ENCODE results near the gene OSBPL1A.

OSBPL1A gene

GRCh38 chr18:24443870-24444269 is 46.2 kb upstream of the OSBPL1A start:
- H3K4me3 ChIP-seq (ENCODE audit: insufficient read depth, low read length, poor library complexity, severe bottlenecking): no peak overlapping the region
- no peak overlapping the region for H3K27ac ChIP-seq (ENCODE audit: low read depth, low read length)
- no peaks in the 10 kb centered on the region for H3K9me2 ChIP-seq (replicated peaks; ENCODE audit: insufficient read depth, low read length)
- no peaks in the 10 kb centered on the region for H3K27me3 ChIP-seq (ENCODE audit: low read length)
- no peak overlapping the region for H3K4me2 ChIP-seq (ENCODE audit: low read depth, low read length, poor library complexity, severe bottlenecking)
- no peaks in the 10 kb centered on the region for H3K79me2 ChIP-seq (ENCODE audit: insufficient read depth, low read length)
- no peaks in the 10 kb centered on the region for H3K9me3 ChIP-seq (ENCODE audit: insufficient read depth, low read length)
- no peak overlapping the region for H2AFZ ChIP-seq (ENCODE audit: low read depth, low read length, severe bottlenecking)
- no peak overlapping the region for H3K9ac ChIP-seq (ENCODE audit: low read length)
- no peaks in the 10 kb centered on the region for H4K20me1 ChIP-seq (ENCODE audit: low read depth, low read length)
- TF ChIP-seq EZH2phosphoT487 (conservative IDR thresholded peaks at IDR 0.05; ENCODE audit: low read length): no peak
- TF ChIP-seq, protein P1, sequence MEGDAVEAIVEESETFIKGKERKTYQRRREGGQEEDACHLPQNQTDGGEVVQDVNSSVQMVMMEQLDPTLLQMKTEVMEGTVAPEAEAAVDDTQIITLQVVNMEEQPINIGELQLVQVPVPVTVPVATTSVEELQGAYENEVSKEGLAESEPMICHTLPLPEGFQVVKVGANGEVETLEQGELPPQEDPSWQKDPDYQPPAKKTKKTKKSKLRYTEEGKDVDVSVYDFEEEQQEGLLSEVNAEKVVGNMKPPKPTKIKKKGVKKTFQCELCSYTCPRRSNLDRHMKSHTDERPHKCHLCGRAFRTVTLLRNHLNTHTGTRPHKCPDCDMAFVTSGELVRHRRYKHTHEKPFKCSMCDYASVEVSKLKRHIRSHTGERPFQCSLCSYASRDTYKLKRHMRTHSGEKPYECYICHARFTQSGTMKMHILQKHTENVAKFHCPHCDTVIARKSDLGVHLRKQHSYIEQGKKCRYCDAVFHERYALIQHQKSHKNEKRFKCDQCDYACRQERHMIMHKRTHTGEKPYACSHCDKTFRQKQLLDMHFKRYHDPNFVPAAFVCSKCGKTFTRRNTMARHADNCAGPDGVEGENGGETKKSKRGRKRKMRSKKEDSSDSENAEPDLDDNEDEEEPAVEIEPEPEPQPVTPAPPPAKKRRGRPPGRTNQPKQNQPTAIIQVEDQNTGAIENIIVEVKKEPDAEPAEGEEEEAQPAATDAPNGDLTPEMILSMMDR (IDR thresholded peaks at IDR 0.05; ENCODE audit: insufficient read depth, low read length, poor library complexity, severe bottlenecking): no peak
- H3F3A ChIP-seq (ENCODE audit: insufficient read depth): no peaks in the 10 kb centered on the region
- no peaks in the 10 kb centered on the region for H3K36me3 ChIP-seq (ENCODE audit: low read length)

GRCh38 chr18:24436939-24437338 is 39.3 kb upstream of the OSBPL1A start:
- H4K20me1 ChIP-seq (ENCODE audit: low read depth, low read length): no peaks in the 10 kb centered on the region
- H2AFZ ChIP-seq (ENCODE audit: low read depth, low read length, severe bottlenecking): no peak overlapping the region
- no peak overlapping the region for H3K4me3 ChIP-seq (ENCODE audit: insufficient read depth, low read length, poor library complexity, severe bottlenecking)
- H3K27ac ChIP-seq (ENCODE audit: low read depth, low read length): no peak overlapping the region
- no peaks in the 10 kb centered on the region for H3K79me2 ChIP-seq (ENCODE audit: insufficient read depth, low read length)
- no peaks in the 10 kb centered on the region for H3K27me3 ChIP-seq (ENCODE audit: low read length)
- no peaks in the 10 kb centered on the region for H3K36me3 ChIP-seq (ENCODE audit: low read length)
- H3K4me2 ChIP-seq (ENCODE audit: low read depth, low read length, poor library complexity, severe bottlenecking): no peak overlapping the region
- no peak for TF ChIP-seq EZH2phosphoT487 (conservative IDR thresholded peaks at IDR 0.05; ENCODE audit: low read length)
- TF ChIP-seq, protein P1 (IDR thresholded peaks at IDR 0.05; ENCODE audit: insufficient read depth, low read length, poor library complexity, severe bottlenecking): no peak
- no peaks in the 10 kb centered on the region for H3K9me3 ChIP-seq (ENCODE audit: insufficient read depth, low read length)
- H3K9ac ChIP-seq (ENCODE audit: low read length): no peak overlapping the region
- H3K9me2 ChIP-seq (replicated peaks; ENCODE audit: insufficient read depth, low read length): no peaks in the 10 kb centered on the region
- no peaks in the 10 kb centered on the region for H3F3A ChIP-seq (ENCODE audit: insufficient read depth)

GRCh38 chr18:24432618-24433017 is 35.0 kb upstream of the OSBPL1A start:
- no peak overlapping the region for H3K4me2 ChIP-seq (ENCODE audit: low read depth, low read length, poor library complexity, severe bottlenecking)
- no peaks in the 10 kb centered on the region for H3F3A ChIP-seq (ENCODE audit: insufficient read depth)
- H3K9me2 ChIP-seq (replicated peaks; ENCODE audit: insufficient read depth, low read length): no peaks in the 10 kb centered on the region
- no peak overlapping the region for H3K27ac ChIP-seq (ENCODE audit: low read depth, low read length)
- no peaks in the 10 kb centered on the region for H3K9me3 ChIP-seq (ENCODE audit: insufficient read depth, low read length)
- H2AFZ ChIP-seq (ENCODE audit: low read depth, low read length, severe bottlenecking): no peak overlapping the region
- H3K27me3 ChIP-seq (ENCODE audit: low read length): no peaks in the 10 kb centered on the region
- H4K20me1 ChIP-seq (ENCODE audit: low read depth, low read length): no peaks in the 10 kb centered on the region
- no peak overlapping the region for H3K4me3 ChIP-seq (ENCODE audit: insufficient read depth, low read length, poor library complexity, severe bottlenecking)
- H3K79me2 ChIP-seq (ENCODE audit: insufficient read depth, low read length): no peaks in the 10 kb centered on the region
- H3K9ac ChIP-seq (ENCODE audit: low read length): no peak overlapping the region
- TF ChIP-seq EZH2phosphoT487 (conservative IDR thresholded peaks at IDR 0.05; ENCODE audit: low read length): no peak
- no peaks in the 10 kb centered on the region for H3K36me3 ChIP-seq (ENCODE audit: low read length)

GRCh38 chr18:24429188-24429587 is 31.6 kb upstream of the OSBPL1A start:
- Histone ChIP-seq H3K27ac (ENCODE audit: low read depth, low read length) (no peak overlapping the region), H3K9ac (ENCODE audit: low read length) (no peak overlapping the region), H3K79me2 (ENCODE audit: insufficient read depth, low read length) (no peaks in the 10 kb centered on the region), H3F3A (ENCODE audit: insufficient read depth) (no peaks in the 10 kb centered on the region), H4K20me1 (ENCODE audit: low read depth, low read length) (no peaks in the 10 kb centered on the region), H3K9me2 (replicated peaks; ENCODE audit: insufficient read depth, low read length) (no peaks in the 10 kb centered on the region), H3K4me3 (ENCODE audit: insufficient read depth, low read length, poor library complexity, severe bottlenecking) (no peak overlapping the region), H3K36me3 (ENCODE audit: low read length) (no peaks in the 10 kb centered on the region), H3K27me3 (ENCODE audit: low read length) (no peaks in the 10 kb centered on the region), H3K9me3 (ENCODE audit: insufficient read depth, low read length) (no peaks in the 10 kb centered on the region), H2AFZ (ENCODE audit: low read depth, low read length, severe bottlenecking) (no peak overlapping the region), H3K4me2 (ENCODE audit: low read depth, low read length, poor library complexity, severe bottlenecking) (no peak overlapping the region)
- TF ChIP-seq, protein P1 (IDR thresholded peaks at IDR 0.05; ENCODE audit: insufficient read depth, low read length, poor library complexity, severe bottlenecking): no peak
- TF ChIP-seq EZH2phosphoT487 (conservative IDR thresholded peaks at IDR 0.05; ENCODE audit: low read length): no peak

All from SU-DHL-6 (cell line).